HUDEP-2 (cell line): ENCODE measurements around the gene EIF5A2.
A peak's percentile ranks its signal among the peaks of the same experiment; 100 is the strongest.

Experiments used
- DNase-seq, 76 experiments: peaks; one replicate each; lab custom pipeline; 2025; ENCODE audit not compliant: unreplicated experiment in 76 of 76; lab: John Stamatoyannopoulos, UW

Gene EIF5A2

DNA sequence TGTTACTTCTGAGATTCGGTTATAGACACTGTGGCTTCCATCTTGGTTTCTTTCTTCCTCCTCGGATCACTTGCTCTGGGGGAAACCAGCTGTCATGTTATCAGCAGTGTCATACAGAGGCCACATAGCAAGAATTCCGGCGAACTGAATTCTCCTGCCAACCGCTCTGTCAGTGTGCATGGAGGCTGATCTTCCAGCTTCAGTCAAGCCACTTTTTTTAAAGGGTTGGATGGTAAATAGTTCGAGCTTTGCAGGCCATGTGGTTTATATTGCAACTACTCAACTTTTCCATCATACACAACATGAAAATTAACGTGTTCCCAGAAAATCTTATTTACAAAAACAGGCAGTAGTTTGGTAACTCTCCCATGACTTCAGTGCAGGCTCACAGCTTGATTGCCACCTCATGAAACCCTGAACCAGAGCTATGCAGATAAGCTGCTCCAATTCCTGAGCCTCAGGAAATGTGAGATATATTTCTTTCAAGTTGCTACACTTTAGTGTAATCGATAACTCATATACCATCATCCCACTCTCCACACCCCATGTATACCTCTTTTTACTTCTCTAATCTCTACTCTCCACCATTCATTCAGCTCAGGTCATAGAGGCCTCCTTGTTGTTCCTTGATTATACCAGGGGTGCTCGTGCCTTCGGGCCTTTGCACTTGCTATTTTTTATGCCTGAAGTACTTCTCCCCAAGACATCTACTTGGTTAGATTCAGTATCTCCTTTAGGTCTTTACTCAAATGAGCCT lies 45.6 kb downstream of the EIF5A2 start:
- no peak for DNase-seq

- no peak for DNase-seq
These were observed 49.8 kb downstream of the EIF5A2 start for GRCh38 chr3:170858599-170858998.

DNA sequence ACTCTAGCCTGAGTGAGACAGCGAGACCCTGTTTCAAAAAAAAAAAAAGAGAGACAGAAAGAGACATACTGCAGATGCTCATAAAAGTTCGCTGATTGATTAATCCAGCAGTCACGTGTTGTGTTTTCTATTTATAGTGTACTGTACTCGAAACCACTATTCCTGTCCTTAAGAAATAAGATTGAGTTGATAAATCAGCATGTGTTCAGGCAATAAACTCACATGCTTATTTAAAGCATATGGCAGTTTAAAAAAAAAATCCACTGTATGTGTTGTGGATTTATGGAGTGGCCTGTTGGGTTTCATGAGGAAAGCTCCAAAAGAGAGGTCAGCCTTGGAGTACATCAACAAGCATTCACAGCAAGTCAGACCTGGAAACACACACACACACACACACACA lies 56.1 kb downstream of the EIF5A2 start:
- no peak for DNase-seq

DNA sequence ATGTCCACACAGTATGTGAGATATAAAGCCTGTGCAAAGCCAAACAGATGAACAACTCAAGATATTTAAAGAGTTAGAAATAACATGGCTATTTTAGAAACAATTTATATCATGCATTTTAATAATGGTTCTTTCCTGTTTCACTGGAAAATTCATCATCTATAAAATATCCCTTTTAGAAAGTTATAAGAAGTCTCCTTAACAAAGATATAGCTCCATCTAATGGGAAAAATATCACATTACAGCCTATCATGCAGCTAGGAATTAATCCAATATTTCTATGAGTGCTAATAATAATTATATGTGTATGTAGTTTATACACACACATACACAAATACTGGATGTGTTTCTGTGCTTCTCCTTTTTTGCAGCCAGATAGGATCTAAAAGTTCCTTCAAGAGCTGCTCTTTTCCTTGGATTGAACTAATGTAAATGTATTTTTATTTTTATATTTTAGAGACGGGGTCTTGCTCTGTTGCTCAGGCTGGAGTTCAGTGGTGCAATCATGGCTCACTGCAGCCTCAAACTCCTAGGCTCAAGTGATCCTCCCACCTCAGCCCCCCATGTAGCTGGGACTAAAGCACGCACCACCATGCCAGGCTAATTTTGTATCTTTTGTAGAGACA lies 60.0 kb downstream of the EIF5A2 start:
- DNase-seq, result peak in 1 of 76 experiments; percentile 3

- DNase-seq, result no peak
These were observed 64.1 kb downstream of the EIF5A2 start for GRCh38 chr3:170844377-170844776.

DNA sequence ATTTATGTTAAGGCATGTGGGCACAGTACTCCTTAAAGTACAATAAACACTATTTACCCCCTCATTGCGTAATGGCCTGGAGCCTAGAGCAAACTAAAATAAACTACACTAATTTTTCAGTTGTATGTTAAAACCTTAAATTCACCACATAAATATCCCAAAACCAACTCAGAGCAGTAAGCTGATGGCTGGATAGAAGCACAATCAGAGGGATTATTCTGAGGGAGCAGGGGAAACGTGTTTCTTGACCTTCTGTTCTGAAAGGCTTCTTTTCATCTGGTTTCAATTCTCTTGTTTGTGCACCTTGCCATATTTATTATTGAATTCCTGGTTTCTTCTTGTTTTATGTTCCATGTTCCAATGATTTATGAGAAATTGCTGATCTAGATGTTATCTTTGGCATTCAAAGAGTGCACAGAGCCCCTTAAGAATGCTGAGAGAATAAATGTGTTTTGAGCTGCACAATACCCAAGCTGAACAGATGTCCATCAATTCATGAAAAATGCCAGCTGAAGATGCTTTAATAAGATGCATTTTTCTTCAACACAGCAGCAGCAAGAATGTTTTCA lies 68.1 kb downstream of the EIF5A2 start:
- DNase-seq, result no peak

GRCh38 chr3:170839518-170840100 lies 68.8 kb downstream of the EIF5A2 start:
- DNase-seq, result no peak
